Astrocyte of the cerebellum (primary cell): ENCODE data around the gene CENPVL2.
"Not testable (repeated sequence)": the region's sequence is repeated elsewhere in the genome, so short reads cannot be mapped to it uniquely, and the experiment has no call there.

Source experiments
- DNase-seq: peaks from one replicate; pipeline ENCODE4 v3.0.0-alpha.2; 2011; ENCODE audit warnings: low read depth
- H3K4me3 ChIP-seq: 2 replicates; pipeline ENCODE4 v1.5.1; 2011; ENCODE audit warnings: mild to moderate bottlenecking, low read depth, low read length, moderate library complexity
- in situ Hi-C: cut with HindIII; loops from 2 replicates; pipeline ENCODE4 v1.10.0; 2017; ENCODE audit warnings: low sequenced_read_pairs
- TF ChIP-seq, protein P1 (sequence below): IDR thresholded peaks from 2 replicates; pipeline ENCODE4 v1.5.1; 2012; ENCODE audit warnings: low read length, low read depth, moderate library complexity, mild to moderate bottlenecking; ENCODE audit errors: missing control alignments

CENPVL2 gene

DNA sequence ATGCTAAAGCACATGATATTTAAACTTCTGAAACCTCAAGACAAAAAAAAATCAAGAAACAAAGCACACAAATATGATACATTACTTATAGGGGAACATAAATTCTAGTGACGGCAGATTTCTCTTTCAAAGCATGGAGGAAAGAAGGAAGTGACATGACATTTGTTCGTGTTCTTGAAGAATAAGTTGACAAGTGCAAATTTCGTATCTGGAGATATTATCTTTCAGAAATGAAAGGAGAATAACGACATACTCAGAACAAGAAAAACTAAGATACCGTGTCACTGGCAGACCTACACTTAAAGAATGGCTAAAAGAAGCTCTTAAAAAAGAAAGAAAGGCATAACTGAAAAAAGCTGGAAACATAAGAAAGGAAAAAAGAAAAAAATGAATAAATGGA, 16.6 kb downstream of the CENPVL2 start:
- TF ChIP-seq, protein P1, sequence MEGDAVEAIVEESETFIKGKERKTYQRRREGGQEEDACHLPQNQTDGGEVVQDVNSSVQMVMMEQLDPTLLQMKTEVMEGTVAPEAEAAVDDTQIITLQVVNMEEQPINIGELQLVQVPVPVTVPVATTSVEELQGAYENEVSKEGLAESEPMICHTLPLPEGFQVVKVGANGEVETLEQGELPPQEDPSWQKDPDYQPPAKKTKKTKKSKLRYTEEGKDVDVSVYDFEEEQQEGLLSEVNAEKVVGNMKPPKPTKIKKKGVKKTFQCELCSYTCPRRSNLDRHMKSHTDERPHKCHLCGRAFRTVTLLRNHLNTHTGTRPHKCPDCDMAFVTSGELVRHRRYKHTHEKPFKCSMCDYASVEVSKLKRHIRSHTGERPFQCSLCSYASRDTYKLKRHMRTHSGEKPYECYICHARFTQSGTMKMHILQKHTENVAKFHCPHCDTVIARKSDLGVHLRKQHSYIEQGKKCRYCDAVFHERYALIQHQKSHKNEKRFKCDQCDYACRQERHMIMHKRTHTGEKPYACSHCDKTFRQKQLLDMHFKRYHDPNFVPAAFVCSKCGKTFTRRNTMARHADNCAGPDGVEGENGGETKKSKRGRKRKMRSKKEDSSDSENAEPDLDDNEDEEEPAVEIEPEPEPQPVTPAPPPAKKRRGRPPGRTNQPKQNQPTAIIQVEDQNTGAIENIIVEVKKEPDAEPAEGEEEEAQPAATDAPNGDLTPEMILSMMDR = no peak
- in situ Hi-C loops = no loop called here

DNA sequence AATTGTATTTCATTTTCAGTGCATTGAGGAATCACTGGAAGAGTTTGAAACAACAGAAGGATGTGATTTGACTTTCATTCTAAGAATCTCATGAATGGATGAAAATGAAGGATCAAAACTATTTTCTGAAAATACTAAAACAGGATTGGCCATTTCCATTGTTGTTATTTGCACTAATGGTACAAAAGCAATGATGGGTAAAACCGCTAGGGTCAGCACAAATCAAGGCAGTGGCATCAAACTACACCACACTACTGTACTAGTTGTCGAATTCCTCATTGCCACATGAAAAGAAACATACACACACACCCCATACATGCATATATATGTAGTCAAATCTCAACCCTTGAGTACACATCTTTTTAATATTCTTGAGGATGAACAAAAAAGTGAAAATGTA, 39.3 kb downstream of the CENPVL2 start:
- no peak for DNase-seq
- in situ Hi-C loops = no loop called here
- TF ChIP-seq, protein P1 = no peak
- no peak overlapping the region for H3K4me3 ChIP-seq

More for the DNA sequence above, 16.6 kb downstream of the CENPVL2 start:
- H3K4me3 ChIP-seq = no peak overlapping the region
- DNase-seq = no peak

DNA sequence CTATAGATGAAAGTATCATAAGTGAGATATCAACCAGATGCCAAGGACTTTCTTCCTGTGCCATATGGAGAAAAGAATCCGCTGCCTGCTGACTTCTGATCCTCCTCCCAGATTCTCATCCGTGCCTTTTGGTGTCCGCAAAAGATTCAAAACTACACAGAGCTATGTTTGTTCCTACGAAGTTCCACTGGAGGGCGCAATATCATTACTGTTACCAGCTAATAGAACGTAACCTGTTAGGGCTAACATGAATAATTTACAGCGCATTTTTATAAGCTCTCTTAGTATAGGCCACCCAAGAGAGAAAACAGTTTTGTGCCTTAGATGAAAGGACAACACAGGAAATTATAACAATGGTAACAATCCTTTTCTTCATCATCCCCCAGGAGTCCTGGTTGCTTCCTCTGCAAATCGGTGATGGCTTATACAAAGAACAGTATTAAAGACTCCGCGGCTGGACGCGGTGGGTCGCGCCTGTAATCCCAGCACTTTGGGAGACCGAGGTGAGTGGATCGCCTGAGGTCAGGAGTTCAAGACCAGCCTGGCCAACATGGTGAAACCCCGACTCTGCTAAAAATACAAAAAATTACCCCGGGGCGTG, 41.1 kb downstream of the CENPVL2 start:
- in situ Hi-C loops = no loop called here
- peak; percentile 36 for DNase-seq
- TF ChIP-seq, protein P1 = peak; percentile 44
- no peak overlapping the region for H3K4me3 ChIP-seq

DNA sequence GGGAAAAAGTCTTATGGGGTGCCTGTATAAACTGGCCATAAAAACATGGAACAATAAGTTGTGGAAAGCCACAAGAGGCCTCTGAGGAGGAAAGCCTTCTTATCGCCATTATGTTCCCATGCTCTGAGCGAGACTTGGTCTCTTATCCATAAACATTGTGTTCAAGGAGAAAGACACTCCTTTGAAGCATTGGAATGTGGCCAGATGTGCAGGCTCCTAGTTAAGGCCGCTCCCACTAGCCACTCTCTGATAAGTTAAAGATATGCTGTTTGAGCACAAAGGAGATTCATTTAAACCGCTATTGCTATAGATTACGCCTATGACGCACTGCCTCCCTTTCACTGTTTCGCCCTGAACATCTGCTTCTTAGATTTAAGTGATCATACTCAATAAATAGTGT, 46.1 kb downstream of the CENPVL2 start:
- in situ Hi-C loops = not testable (repeated sequence)

More for the DNA sequence above, 46.1 kb downstream of the CENPVL2 start:
- not testable (repeated sequence) for DNase-seq, H3K4me3 ChIP-seq
